Fibroblast of lung (primary cell): ENCODE results near the gene CNNM1.

Experiments used
- EZH2 ChIP-seq: IDR thresholded peaks from 2 replicates; pipeline ENCODE4 v1.5.1; 2012; ENCODE audit warnings: low read length, control low read depth, mild to moderate bottlenecking; ENCODE audit errors: missing control alignments
- TF ChIP-seq, protein P1 (sequence below), 2 donors: IDR thresholded peaks in 1 of 2; conservative IDR thresholded peaks in 1 of 2; 1 replicate in 1 of 2; 2 replicates in 1 of 2; pipeline ENCODE4 v1.5.1; 2011 to 2012; ENCODE audit warnings: low read length in 2 of 2, control low read depth in 1 of 2, inconsistent platforms in 1 of 2, low read depth in 1 of 2, mild to moderate bottlenecking in 1 of 2

DNA sequence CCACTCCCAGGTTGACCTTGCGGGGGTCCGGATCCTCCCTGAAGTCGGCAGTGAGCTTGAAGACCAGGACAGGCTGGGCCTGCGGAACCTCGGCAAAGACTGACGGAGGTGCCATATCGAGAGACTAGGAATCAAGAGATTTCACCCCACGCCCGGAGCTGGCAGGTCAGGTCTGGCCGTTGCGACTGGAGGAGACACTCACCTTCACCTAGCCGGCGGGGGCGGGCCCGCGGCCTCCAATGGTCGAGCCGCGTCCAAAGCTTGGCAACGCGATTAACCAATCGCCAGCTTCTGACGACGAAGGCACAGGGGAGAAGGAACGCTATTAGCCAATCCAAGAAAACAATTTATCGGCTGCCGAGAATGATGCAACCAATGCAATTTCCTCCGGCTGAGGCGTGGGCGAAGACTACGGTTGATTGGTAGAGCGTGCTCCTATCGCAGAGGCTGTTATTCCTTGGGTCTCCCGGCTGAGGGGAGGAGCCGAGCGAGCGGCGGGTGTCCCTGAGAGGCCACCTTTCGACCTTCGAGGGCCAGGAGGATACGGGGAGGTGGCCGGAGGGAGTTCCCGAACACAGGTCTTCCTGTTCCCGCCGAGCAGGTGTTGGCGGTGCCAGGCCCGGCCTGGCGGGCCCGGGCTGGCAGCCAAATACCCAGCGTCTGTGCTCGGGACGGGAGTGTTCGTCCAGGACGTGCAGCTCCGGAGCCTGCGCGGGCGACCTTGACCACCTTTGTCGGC is 101.5 kb downstream of the CNNM1 start, which contains the start of gene GOT1:
- TF ChIP-seq, protein P1, sequence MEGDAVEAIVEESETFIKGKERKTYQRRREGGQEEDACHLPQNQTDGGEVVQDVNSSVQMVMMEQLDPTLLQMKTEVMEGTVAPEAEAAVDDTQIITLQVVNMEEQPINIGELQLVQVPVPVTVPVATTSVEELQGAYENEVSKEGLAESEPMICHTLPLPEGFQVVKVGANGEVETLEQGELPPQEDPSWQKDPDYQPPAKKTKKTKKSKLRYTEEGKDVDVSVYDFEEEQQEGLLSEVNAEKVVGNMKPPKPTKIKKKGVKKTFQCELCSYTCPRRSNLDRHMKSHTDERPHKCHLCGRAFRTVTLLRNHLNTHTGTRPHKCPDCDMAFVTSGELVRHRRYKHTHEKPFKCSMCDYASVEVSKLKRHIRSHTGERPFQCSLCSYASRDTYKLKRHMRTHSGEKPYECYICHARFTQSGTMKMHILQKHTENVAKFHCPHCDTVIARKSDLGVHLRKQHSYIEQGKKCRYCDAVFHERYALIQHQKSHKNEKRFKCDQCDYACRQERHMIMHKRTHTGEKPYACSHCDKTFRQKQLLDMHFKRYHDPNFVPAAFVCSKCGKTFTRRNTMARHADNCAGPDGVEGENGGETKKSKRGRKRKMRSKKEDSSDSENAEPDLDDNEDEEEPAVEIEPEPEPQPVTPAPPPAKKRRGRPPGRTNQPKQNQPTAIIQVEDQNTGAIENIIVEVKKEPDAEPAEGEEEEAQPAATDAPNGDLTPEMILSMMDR (conservative IDR thresholded peaks at IDR 0.05 in 1 of 2, IDR thresholded peaks at IDR 0.05 in 1 of 2; ENCODE audit: low read depth in 1 of 2, low read length in 2 of 2), result no peak
- TF ChIP-seq EZH2, result no peak
